Measurements from ENCODE around the gene DCC. TPM values are rescaled to one million over a fixed set of nuclear protein-coding genes. Genes with fewer than 3 reads are reported as not detected.

The DCC gene
- polyA plus RNA-seq, 1 of the 3 experiments (the other 2 are of a cell fraction): 0.20 TPM

- H3K27ac ChIP-seq (ENCODE audit: low read depth in 2 of 2, low read length in 1 of 2): no peak overlapping the region
- no peak overlapping the region for H2AFZ ChIP-seq (ENCODE audit: low read depth)
- H3K4me2 ChIP-seq: no peak overlapping the region
- WGBS (ENCODE audit: low lambda C conversion rate): 9% methylated on average over 1 of the region's 1 CpG
- no peaks in the 10 kb centered on the region for H3K9me3 ChIP-seq
- CTCF ChIA-PET: interaction anchor here (1.0 to 1.2 kb wide), 2 partner anchors 12 kb away, joined by 4 to 5 read pairs; no protein-coding TSS in a partner anchor
- no peaks in the 10 kb centered on the region for H3K79me2 ChIP-seq (ENCODE audit: insufficient read depth)
- no peaks in the 10 kb centered on the region for H3K36me3 ChIP-seq (replicated peaks in 1 of 2; ENCODE audit: control insufficient read depth in 1 of 2, insufficient read depth in 2 of 2, low read length in 1 of 2)
- POLR2A ChIA-PET: no interaction called here
- no peaks in the 10 kb centered on the region for H3K9me2 ChIP-seq
- TF ChIP-seq RAD21 (IDR thresholded peaks at IDR 0.05; ENCODE audit: low read length): no peak
- H3F3A ChIP-seq (replicated peaks; ENCODE audit: insufficient read depth): no peaks in the 10 kb centered on the region
- H3K27me3 ChIP-seq (ENCODE audit: insufficient read depth): no peaks in the 10 kb centered on the region
- no peak overlapping the region for H3K9ac ChIP-seq
- H4K20me1 ChIP-seq (ENCODE audit: insufficient read depth): no peaks in the 10 kb centered on the region
- no peak overlapping the region for H3K4me3 ChIP-seq (ENCODE audit: low read depth in 2 of 2, low read length in 1 of 2)
- DNase-seq: no peak
- H3K4me1 ChIP-seq (ENCODE audit: control insufficient read depth in 1 of 2, insufficient read depth in 2 of 2, low read depth in 1 of 2, low read length in 1 of 2): no peaks in the 10 kb centered on the region; a peak in 1 of 4 replicates
Observed at GRCh38 chr18:52519021-52519420, 179.0 kb downstream of the DCC start.

DNA sequence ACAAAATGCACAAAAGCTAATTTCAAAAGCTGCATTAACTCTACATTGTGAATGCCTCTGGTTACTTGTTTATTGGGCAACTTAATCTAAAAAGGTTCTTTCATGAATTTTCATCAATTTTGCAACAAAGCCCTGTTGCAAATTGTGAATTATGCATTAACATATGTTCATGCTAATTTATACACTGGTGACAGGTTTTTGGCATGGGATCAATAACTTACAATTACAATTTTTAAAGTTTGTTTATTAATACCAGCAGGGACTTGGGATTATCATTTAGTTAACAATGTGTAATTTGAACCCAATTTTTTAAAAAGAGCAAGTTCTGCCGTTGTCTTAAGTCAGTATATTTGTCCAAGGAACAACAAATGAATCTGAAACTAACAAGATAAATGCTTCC lies 183.6 kb downstream of the DCC start:
- Histone ChIP-seq H3K9me2 (no peaks in the 10 kb centered on the region), H3K79me2 (ENCODE audit: insufficient read depth) (no peaks in the 10 kb centered on the region), H4K20me1 (ENCODE audit: insufficient read depth) (no peaks in the 10 kb centered on the region), H3K4me1 (ENCODE audit: control insufficient read depth in 1 of 2, insufficient read depth in 2 of 2, low read depth in 1 of 2, low read length in 1 of 2) (no peaks in the 10 kb centered on the region; a peak in 1 of 4 replicates), H3K4me2 (no peak overlapping the region), H3K36me3 (replicated peaks in 1 of 2; ENCODE audit: control insufficient read depth in 1 of 2, insufficient read depth in 2 of 2, low read length in 1 of 2) (no peaks in the 10 kb centered on the region), H3F3A (replicated peaks; ENCODE audit: insufficient read depth) (no peaks in the 10 kb centered on the region), H3K9ac (no peak overlapping the region), H2AFZ (ENCODE audit: low read depth) (no peak overlapping the region), H3K27ac (ENCODE audit: low read depth in 2 of 2, low read length in 1 of 2) (no peak overlapping the region), H3K4me3 (ENCODE audit: low read depth in 2 of 2, low read length in 1 of 2) (no peak overlapping the region), H3K9me3 (no peaks in the 10 kb centered on the region), H3K27me3 (ENCODE audit: insufficient read depth) (no peaks in the 10 kb centered on the region)
- ChIA-PET POLR2A (no interaction called here), CTCF (no interaction called here)
- 3% methylated on average over 1 of the region's 1 CpG for WGBS (ENCODE audit: low lambda C conversion rate)
- TF ChIP-seq MXI1 (IDR thresholded peaks at IDR 0.05; ENCODE audit: low read depth, low read length): no peak
- TF ChIP-seq, protein P1, sequence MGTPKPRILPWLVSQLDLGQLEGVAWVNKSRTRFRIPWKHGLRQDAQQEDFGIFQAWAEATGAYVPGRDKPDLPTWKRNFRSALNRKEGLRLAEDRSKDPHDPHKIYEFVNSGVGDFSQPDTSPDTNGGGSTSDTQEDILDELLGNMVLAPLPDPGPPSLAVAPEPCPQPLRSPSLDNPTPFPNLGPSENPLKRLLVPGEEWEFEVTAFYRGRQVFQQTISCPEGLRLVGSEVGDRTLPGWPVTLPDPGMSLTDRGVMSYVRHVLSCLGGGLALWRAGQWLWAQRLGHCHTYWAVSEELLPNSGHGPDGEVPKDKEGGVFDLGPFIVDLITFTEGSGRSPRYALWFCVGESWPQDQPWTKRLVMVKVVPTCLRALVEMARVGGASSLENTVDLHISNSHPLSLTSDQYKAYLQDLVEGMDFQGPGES (IDR thresholded peaks at IDR 0.05; ENCODE audit: low read depth, low read length): no peak
- TF ChIP-seq FOSL2 (IDR thresholded peaks at IDR 0.05; ENCODE audit: borderline replicate concordance, low read depth): no peak
- TF ChIP-seq PBX3 (IDR thresholded peaks at IDR 0.05): no peak
- TF ChIP-seq MEF2A (IDR thresholded peaks at IDR 0.05; ENCODE audit: borderline replicate concordance, low read depth): no peak
- TF ChIP-seq YY1 (IDR thresholded peaks at IDR 0.05; ENCODE audit: low read depth): no peak
- no peak for TF ChIP-seq RFX5 (IDR thresholded peaks at IDR 0.05; ENCODE audit: low read length)
- TF ChIP-seq NFIC (IDR thresholded peaks at IDR 0.05; ENCODE audit: borderline replicate concordance): no peak
- TF ChIP-seq ZBTB33 (IDR thresholded peaks at IDR 0.05; ENCODE audit: borderline replicate concordance, low read depth): no peak
- TF ChIP-seq MAX (IDR thresholded peaks at IDR 0.05; ENCODE audit: low read depth): no peak
- TF ChIP-seq EP300 (IDR thresholded peaks at IDR 0.05; ENCODE audit: borderline replicate concordance in 1 of 2, low read depth in 1 of 2, low read length in 1 of 2): no peak
- DNase-seq: no peak
